ENCODE data around the gene SUGCT.
"Not testable (repeated sequence)": the region's sequence is repeated elsewhere in the genome, so short reads cannot be mapped to it uniquely, and the experiment has no call there.

SUGCT gene

DNA sequence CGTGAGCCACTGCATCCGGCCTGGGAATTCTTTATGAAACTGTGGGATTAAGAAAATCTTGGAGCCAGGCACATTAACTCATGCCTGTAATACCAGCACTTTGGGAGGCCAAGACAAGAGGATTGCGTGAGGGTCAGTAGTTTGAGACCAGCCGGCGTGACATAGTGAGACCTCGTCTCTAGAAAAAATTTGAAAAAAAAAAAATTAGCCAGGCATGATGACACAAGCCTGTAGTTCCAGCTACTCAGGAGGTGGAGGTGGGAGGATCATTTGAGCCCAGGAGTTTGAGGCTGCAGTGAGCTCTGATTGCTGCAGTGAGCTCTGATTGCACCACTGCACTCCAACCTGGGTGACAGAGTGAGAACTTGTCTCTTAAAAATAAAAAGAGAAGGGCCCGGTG, 69.8 kb downstream of the SUGCT start:
- no peak for DNase-seq

DNA sequence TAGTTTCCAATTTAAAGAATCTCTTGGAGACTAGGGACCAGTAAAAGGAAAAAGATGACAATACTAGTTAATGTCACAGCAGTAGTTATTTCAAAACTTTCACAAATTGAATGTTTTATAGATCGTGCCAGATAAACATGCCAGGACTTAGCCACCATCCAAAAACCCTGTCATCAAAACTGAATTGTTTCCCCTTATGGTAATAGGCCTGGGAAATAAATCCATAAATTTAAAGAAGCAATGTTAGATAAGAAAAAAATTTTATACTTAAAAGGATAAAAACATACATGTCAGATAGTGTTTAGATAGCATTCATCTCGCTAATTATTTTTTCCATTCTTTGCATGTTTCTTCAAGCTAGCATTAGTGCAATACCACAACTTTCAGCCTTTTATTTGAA, 71.2 kb downstream of the SUGCT start:
- no peak for DNase-seq

DNA sequence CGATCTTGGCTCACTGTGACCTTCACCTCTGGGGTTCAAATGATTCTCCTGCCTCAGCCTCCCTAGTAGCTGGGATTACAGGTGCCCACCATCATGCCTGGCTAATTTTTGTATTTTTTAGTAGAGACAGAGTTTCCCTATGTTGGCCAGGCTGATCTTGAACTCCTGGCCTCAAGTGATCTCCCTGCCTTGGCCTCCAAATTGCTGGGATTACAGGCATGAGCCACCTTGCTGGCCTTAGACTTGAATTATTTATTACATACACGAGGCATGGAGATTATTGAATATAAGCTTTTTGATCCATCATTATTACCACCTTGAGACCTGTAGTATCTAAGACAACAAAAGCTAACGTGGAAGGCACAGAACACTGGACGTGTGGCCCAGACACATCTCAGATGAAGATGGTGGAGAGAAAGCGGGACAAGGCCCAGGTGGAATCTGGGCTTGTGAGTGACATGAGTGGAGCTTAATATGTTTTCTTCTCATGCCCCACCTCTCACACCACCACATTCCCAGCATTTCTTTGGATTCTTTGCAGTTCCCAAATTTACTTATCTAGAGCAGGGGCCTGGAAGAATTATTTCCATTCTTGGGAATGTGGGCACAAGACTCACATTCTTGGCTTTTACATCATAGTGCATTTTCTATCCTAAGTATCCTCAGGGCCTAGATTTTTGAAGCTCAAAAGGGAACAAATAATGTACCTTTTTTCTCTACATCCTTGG, 76.6 kb downstream of the SUGCT start:
- no peak for DNase-seq

- DNase-seq = no peak
Observed at GRCh38 chr7:40213291-40213690, 78.5 kb downstream of the SUGCT start.

- no peak for DNase-seq
Observed at GRCh38 chr7:40213856-40214255, 79.1 kb downstream of the SUGCT start.

- not testable (repeated sequence) for DNase-seq
Observed at GRCh38 chr7:40218612-40219011, 83.8 kb downstream of the SUGCT start.

GRCh38 chr7:40219917-40220316, 85.1 kb downstream of the SUGCT start:
- DNase-seq = no peak

DNA sequence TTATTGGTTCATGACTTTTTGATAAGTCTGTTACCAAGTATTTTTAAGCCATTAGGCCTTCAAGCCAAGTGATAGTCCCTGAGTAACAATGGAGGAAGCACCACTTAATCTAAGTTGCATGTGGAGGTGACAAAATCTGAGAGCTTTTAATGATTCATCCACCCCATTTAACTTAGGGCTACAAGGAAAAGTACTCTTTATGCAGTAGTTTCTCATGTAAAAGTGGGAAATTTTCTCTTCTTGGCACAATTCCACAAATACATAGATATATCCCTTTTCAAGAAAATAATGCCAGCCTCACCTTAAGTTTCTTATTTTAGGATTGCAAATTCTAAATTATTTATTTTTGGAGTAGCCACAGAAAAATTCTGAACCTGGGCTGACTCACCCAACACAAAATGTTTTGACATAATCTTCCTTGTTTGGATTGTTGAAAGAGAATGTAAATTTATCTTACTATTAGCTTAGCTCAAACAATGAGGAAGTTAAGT, 85.7 kb downstream of the SUGCT start:
- DNase-seq = no peak

DNA sequence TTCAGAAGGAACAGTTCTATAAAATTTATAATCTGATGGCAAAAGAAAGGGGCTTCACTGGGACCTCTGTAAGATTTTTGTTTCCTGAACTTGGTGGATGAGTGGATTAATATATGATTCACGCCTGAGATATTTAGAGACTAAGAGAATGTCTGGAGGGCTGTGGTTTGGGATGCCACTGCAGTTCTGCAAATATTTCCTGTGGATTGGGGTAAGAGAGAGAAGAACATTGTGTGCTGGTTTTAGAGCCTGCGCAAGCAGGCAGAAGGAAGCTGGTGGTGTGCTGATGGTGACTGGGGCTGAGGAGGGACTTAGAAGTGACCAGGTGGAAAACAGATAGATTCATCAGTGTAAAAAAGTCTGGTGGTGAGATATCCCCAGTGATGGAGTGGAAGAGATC, 87.0 kb downstream of the SUGCT start:
- DNase-seq = no peak

DNA sequence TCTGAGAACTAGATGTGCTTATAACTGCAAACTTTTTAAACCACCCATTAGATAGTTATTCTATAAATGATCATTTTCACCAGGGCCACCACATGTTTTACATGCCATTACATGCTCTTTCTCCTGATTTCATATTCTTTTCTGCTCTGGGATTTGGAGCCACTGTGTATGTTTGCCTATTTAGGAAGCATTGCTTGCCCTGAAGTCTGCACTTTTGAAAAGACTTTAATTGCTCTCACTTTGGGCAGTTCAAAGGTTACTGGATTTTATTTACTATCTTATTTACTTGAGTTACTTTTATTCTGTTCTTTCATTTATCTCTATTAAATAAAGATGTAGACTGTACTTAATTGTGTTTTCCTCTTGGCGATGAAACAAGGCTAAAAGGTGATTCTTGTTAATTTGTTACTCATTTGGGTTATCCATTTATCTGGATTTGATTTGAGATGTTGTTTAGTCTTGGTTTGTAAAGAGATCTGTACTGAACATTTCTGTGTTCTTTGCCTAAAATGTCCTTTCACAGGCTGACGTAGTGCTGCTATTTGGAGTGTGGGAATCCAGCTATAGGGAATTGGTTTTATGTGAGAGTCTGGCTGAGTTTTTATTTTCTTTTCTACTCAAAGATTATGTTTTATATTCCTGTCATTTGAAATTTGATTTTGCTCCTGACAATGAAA, 88.8 kb downstream of the SUGCT start:
- DNase-seq = no peak

DNA sequence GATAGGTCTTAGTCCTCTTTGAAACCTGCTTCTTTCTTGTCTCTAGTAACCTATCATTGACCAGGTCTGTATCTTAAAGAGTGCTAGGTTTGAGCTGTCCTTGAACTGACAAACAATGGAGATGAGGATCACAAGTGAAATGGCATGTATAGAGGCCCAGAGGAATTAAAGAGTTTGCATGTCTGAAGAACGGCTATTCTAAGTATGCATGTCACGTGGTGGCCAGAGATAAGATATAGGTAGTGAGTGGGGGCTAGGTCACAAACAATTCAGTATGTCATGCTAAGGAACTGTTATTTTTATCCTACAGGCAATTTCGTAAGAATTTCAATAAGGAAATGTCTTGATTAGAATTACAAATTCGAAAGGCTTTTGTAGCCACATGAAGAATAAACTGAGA, 95.3 kb downstream of the SUGCT start:
- no peak for DNase-seq

DNA sequence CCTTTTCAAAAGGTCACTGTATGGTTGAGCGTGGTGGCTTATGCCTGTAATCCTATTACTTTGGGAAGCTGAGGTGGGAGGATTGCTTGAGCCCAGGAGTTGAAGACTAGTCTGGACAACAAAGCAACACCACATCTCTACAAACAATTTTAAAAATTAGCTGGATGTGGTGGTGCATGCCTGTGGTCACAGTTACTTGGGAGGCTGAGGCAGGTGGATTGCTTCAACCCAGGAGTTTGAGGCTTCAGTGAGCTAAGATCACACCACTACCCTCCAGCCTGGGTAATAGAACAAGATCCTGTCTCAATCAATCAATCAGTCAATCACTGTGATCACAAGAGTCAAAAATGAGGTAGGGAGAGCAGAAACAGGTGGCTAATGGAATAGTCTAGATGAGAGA, 97.0 kb downstream of the SUGCT start:
- no peak for DNase-seq

DNA sequence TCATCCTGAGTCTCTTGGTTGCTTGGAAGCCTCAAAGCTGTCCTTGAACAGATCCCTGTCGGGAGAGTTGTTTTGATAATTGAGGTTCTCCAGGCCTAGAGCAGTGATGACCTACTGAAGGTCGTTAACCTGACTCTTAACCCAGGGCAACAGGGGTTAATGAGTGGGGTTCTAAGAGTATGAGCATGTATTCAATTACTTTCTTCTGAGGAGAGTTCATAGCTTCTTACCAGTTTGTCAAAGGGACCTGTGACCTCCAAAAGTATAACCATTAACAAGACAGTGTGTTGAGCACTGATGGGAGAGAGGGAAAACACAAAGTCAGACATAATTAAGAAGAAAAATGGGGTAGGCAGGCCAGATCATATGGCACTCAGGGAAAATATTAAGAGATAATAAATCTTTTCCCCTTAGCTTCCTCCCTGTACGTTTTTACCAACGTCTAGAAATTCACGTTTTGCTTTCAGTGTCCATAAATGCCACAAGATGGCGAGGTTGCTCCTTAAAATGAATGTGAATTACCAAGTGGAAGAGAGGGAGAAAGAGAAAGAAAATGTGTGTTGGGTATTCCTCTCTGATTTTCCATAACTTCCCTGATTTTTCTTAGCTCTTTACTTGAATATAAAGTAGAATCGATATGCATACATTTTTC, 97.6 kb downstream of the SUGCT start:
- DNase-seq = peak; percentile 33 to 68

DNA sequence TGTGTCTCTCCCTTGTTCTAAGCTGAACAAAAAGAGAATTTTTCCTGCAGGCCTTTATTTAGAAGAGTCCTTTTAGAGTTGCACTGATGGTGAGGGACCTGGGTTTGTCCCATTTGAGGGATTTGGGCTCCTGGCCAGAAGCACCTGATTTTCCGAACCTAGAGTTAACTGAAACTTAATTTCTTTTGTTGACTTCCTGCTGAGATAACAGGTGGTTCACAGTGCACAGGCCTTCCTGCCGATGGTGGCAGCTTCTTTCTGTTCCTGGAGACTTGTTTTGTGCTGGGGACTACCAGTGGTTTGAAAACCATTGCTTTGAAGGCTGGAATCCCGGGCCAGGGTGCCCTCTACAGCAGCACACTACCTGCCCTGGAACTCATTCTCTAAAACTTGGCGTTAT, 99.2 kb downstream of the SUGCT start:
- no peak for DNase-seq

DNA sequence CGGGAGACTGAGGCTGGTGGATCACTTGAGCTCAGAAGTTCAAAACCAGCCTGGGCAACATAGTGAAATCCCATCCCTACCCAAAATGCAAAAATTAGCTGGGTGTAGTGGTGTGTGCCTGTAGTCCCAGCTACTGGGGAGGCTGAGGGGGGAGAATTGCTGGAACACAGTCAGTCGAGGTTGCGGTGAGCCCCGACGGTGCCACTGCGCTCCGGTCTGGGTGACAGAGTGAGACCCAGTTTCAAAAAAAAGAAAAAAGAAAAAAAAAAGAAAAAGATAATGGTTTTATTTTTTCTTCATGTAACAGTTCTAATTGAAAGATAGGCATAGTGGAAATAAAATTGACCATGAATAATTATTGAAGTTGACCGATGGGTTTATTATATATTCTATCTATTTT, 99.9 kb downstream of the SUGCT start:
- DNase-seq = no peak

DNA sequence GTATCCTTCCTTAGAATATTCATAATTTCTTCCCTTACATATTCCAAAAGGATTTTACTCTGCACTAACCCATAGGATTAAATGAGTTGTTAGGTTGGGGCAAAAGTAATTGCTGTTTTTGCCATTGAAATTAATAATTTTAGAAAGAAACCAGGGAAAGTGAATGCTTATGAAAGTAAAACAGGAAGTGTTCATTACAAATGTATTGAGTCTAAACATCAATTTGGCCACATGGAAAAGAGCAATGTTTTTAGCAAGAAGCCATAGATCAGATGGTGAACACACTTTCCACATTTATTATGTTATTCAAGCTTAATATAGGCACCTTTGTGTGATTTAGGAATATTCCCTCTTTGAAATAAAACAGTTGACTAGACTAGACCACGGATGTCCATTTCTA, 102.9 kb downstream of the SUGCT start:
- DNase-seq = no peak

DNA sequence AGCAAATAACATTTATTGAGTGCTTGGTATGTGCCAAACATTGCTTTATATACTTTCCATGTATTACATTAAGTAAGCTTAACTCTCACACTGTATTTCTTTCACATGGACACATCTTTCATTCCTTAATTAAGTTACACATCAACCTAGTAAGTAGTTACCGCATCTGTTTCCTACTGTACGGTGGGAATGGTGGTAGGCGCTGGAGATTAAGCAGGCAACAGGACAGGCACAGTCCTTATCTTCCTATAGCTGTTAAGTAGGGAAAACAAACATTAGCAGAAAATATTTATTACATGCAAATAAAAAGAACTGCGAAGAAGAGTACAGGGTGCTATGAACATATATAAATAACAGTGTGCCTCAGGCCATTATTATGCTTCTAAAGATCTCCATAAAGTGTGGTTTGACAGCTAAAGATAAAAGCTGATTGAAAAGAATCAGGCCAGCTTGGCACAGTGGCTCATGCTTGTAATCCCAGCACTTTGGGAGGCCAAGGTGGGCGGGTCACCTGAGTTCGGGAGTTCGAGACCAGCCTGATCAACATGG, 105.0 kb downstream of the SUGCT start:
- no peak for DNase-seq

- no peak for DNase-seq
Observed at GRCh38 chr7:40243076-40243475, 108.3 kb downstream of the SUGCT start.

- no peak for DNase-seq
Observed at GRCh38 chr7:40244226-40244625, 109.4 kb downstream of the SUGCT start.

DNA sequence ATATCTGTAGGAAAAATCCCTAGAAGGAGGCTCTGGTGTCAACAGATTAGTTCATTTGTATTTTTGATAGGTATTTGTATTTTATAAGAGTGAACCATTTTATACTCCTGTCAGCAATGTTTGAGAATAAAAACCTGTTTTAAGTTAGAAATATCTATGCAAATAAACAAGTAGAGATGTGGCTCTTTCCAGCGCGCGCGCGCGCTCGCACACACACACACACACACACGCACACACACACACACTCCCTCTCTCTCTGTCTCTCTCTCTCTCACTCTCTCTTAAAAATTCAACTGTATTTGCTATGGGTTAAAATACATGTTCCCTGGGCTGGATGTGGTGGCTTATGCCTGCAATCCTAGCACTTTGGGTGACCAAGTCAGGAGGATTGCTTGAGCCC, 113.9 kb downstream of the SUGCT start:
- no peak for DNase-seq

- DNase-seq = not testable (repeated sequence)
Observed at GRCh38 chr7:40253444-40253843, 118.6 kb downstream of the SUGCT start.

GRCh38 chr7:40263752-40264390, 129.1 kb downstream of the SUGCT start:
- DNase-seq = no peak

GRCh38 chr7:40267583-40267982, 132.8 kb downstream of the SUGCT start:
- no peak for DNase-seq
